ENCODE measurements around the gene LEP. TPM values are rescaled to one million over a fixed set of nuclear protein-coding genes. Genes with fewer than 3 reads are reported as not detected.

LEP gene
- total RNA-seq, 1 donor from 2014 or later: not detected

DNA sequence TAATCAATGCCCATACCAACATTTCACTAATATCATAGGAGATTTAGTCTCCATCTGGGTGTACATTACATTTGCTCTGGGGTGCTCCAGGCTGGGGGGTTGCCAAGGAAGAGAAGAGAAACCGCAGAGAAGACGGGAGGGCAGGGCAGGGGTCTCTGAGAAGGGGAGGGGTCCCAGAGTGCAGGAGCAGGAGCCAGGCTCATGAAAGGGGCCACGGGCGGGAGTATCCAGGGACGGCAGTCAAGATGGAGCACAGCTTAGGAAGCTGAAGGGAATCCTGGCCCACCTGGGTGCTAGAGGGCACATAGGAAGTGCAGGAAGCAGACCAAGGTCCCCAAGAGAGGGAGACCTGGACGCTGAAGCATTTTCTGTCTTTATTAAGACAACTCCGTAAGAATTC, 2.2 kb downstream of the LEP start:
- H3K4me3 Mint-ChIP-seq (ENCODE audit: unreplicated experiment): no peak overlapping the region
- H3K36me3 Mint-ChIP-seq (ENCODE audit: unreplicated experiment): peaks cover 9% of the 10 kb centered on the region
- H3K9me3 Mint-ChIP-seq (ENCODE audit: unreplicated experiment): peaks cover 6% of the 10 kb centered on the region
- no peak overlapping the region for H3K27ac Mint-ChIP-seq (ENCODE audit: unreplicated experiment)
- peaks cover 2% of the 10 kb centered on the region for H3K27me3 Mint-ChIP-seq (ENCODE audit: unreplicated experiment)
- no peak for DNase-seq
- TF ChIP-seq CTCF (IDR thresholded peaks at IDR 0.05; ENCODE audit: partially characterized antibody, unreplicated experiment): no peak
- H3K4me1 Mint-ChIP-seq (ENCODE audit: low read depth, unreplicated experiment): no peaks in the 10 kb centered on the region

- H3K4me3 Mint-ChIP-seq (ENCODE audit: unreplicated experiment): no peak overlapping the region
- H3K27ac Mint-ChIP-seq (ENCODE audit: unreplicated experiment): no peak overlapping the region
- peaks cover 2% of the 10 kb centered on the region for H3K27me3 Mint-ChIP-seq (ENCODE audit: unreplicated experiment)
- H3K36me3 Mint-ChIP-seq (ENCODE audit: unreplicated experiment): peaks cover 4% of the 10 kb centered on the region
- TF ChIP-seq CTCF (IDR thresholded peaks at IDR 0.05; ENCODE audit: partially characterized antibody, unreplicated experiment): no peak
- no peaks in the 10 kb centered on the region for H3K4me1 Mint-ChIP-seq (ENCODE audit: low read depth, unreplicated experiment)
- DNase-seq: no peak
- H3K9me3 Mint-ChIP-seq (ENCODE audit: unreplicated experiment): peaks cover 6% of the 10 kb centered on the region
Observed at GRCh38 chr7:128244861-128245260, 3.8 kb downstream of the LEP start.

GRCh38 chr7:128247108-128247507, 6.0 kb downstream of the LEP start:
- Mint-ChIP-seq H3K9me3 (ENCODE audit: unreplicated experiment) (peaks cover 2% of the 10 kb centered on the region), H3K27ac (ENCODE audit: unreplicated experiment) (no peak overlapping the region), H3K36me3 (ENCODE audit: unreplicated experiment) (peaks cover 4% of the 10 kb centered on the region), H3K4me3 (ENCODE audit: unreplicated experiment) (no peak overlapping the region), H3K27me3 (ENCODE audit: unreplicated experiment) (peaks cover 2% of the 10 kb centered on the region), H3K4me1 (ENCODE audit: low read depth, unreplicated experiment) (no peaks in the 10 kb centered on the region)
- no peak for TF ChIP-seq CTCF (IDR thresholded peaks at IDR 0.05; ENCODE audit: partially characterized antibody, unreplicated experiment)
- DNase-seq: no peak

- TF ChIP-seq CTCF (IDR thresholded peaks at IDR 0.05; ENCODE audit: partially characterized antibody, unreplicated experiment): no peak
- Mint-ChIP-seq H3K4me1 (ENCODE audit: low read depth, unreplicated experiment) (no peaks in the 10 kb centered on the region), H3K36me3 (ENCODE audit: unreplicated experiment) (peaks cover 4% of the 10 kb centered on the region), H3K27me3 (ENCODE audit: unreplicated experiment) (peaks cover 2% of the 10 kb centered on the region), H3K27ac (ENCODE audit: unreplicated experiment) (no peak overlapping the region), H3K4me3 (ENCODE audit: unreplicated experiment) (no peak overlapping the region), H3K9me3 (ENCODE audit: unreplicated experiment) (no peaks in the 10 kb centered on the region)
- no peak for DNase-seq
Observed at GRCh38 chr7:128247640-128248194, 6.6 kb downstream of the LEP start.

- H3K4me3 Mint-ChIP-seq (ENCODE audit: unreplicated experiment): no peak overlapping the region
- TF ChIP-seq CTCF (IDR thresholded peaks at IDR 0.05; ENCODE audit: partially characterized antibody, unreplicated experiment): no peak
- H3K27me3 Mint-ChIP-seq (ENCODE audit: unreplicated experiment): peaks cover 4% of the 10 kb centered on the region
- no peak overlapping the region for H3K27ac Mint-ChIP-seq (ENCODE audit: unreplicated experiment)
- no peaks in the 10 kb centered on the region for H3K36me3 Mint-ChIP-seq (ENCODE audit: unreplicated experiment)
- H3K4me1 Mint-ChIP-seq (ENCODE audit: low read depth, unreplicated experiment): no peaks in the 10 kb centered on the region
- peaks cover 2% of the 10 kb centered on the region for H3K9me3 Mint-ChIP-seq (ENCODE audit: unreplicated experiment)
- no peak for DNase-seq
Observed at GRCh38 chr7:128251337-128251736, 10.3 kb downstream of the LEP start.

Measured in glutamatergic neuron (in vitro differentiated cells).